ENCODE data around the gene DPPA5.

DNA sequence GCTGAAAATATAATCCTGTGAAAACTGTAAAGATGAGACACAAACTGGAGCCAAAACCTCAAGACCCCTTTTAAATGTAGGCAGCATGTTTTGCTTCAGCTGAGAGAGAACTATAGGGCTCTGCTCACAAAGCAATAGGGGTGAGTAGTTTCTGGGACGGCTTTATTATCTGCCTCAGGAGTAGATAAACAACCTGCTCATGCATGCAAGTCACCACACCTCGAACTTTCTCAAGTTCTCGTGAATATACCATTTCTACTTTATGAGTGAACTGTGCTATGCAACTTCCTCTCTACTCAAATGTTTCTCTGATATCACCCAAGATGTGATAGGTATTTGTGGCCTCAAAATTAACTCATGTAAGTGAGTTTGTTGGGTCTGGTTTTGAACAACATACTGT, 23.1 kb upstream of the DPPA5 start:
- TF ChIP-seq POLR2AphosphoS5 (IDR thresholded peaks at IDR 0.05; ENCODE audit: low read depth, low read length) = no peak
- TF ChIP-seq, protein P1, sequence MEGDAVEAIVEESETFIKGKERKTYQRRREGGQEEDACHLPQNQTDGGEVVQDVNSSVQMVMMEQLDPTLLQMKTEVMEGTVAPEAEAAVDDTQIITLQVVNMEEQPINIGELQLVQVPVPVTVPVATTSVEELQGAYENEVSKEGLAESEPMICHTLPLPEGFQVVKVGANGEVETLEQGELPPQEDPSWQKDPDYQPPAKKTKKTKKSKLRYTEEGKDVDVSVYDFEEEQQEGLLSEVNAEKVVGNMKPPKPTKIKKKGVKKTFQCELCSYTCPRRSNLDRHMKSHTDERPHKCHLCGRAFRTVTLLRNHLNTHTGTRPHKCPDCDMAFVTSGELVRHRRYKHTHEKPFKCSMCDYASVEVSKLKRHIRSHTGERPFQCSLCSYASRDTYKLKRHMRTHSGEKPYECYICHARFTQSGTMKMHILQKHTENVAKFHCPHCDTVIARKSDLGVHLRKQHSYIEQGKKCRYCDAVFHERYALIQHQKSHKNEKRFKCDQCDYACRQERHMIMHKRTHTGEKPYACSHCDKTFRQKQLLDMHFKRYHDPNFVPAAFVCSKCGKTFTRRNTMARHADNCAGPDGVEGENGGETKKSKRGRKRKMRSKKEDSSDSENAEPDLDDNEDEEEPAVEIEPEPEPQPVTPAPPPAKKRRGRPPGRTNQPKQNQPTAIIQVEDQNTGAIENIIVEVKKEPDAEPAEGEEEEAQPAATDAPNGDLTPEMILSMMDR (CRISPR knock-in tag; IDR thresholded peaks at IDR 0.05) = no peak
- no peak for TF ChIP-seq BHLHE40 (IDR thresholded peaks at IDR 0.05; ENCODE audit: low read length)
- TF ChIP-seq ZMYM3 (CRISPR knock-in tag; IDR thresholded peaks at IDR 0.05) = no peak
- no peak for TF ChIP-seq ZNF232 (CRISPR knock-in tag; IDR thresholded peaks at IDR 0.05; ENCODE audit: borderline replicate concordance)
- no peak for TF ChIP-seq TAF1 (CRISPR knock-in tag; IDR thresholded peaks at IDR 0.05)
- no peak for TF ChIP-seq TRAFD1 (CRISPR knock-in tag; IDR thresholded peaks at IDR 0.05; ENCODE audit: borderline replicate concordance)
- no peak for TF ChIP-seq RELA (CRISPR knock-in tag; IDR thresholded peaks at IDR 0.05)
- TF ChIP-seq MAFF (IDR thresholded peaks at IDR 0.05; ENCODE audit: low read depth, low read length) = no peak
- TF ChIP-seq ZZZ3 (CRISPR knock-in tag; IDR thresholded peaks at IDR 0.05; ENCODE audit: borderline replicate concordance) = no peak
- TF ChIP-seq ZNF558 (CRISPR knock-in tag; IDR thresholded peaks at IDR 0.05; ENCODE audit: borderline replicate concordance) = no peak
- TF ChIP-seq ZNF644 (CRISPR knock-in tag; IDR thresholded peaks at IDR 0.05; ENCODE audit: low read depth) = no peak

Measured in HepG2 (cell line).